Type B pancreatic cell (in vitro differentiated cells): ENCODE data around the gene PRKAA1. TPM values are rescaled to one million over a fixed set of nuclear protein-coding genes. Genes with fewer than 3 reads are reported as not detected.

Experiments
- DNase-seq: peaks from one replicate; pipeline ENCODE4 v3.0.0; 2021; ENCODE audit warnings: mixed read lengths; ENCODE audit not compliant: unreplicated experiment; ENCODE audit errors: extremely low spot score
- H3K27ac Mint-ChIP-seq: 2 replicates; pipeline ENCODE4 v1.8.0; 2021; ENCODE audit warnings: mild to moderate bottlenecking, mixed read lengths
- H3K27me3 Mint-ChIP-seq: 2 replicates; pipeline ENCODE4 v1.8.0; 2021; ENCODE audit warnings: mixed read lengths
- H3K36me3 Mint-ChIP-seq: 2 replicates; pipeline ENCODE4 v1.8.0; 2021; ENCODE audit warnings: mixed read lengths
- H3K4me1 Mint-ChIP-seq: one replicate; pipeline ENCODE4 v1.8.0; 2021; ENCODE audit warnings: mixed read lengths; ENCODE audit not compliant: unreplicated experiment
- H3K4me3 Mint-ChIP-seq: 2 replicates; pipeline ENCODE4 v1.8.0; 2021; ENCODE audit warnings: mild to moderate bottlenecking, mixed read lengths
- H3K9me3 Mint-ChIP-seq: 2 replicates; pipeline ENCODE4 v1.8.0; 2021; ENCODE audit warnings: mixed read lengths
- CTCF ChIP-seq: fragments of 200-600 bp; sonication (generic); conservative IDR thresholded peaks from 2 replicates; pipeline ENCODE4 v1.5.0; 2021; ENCODE audit warnings: antibody characterized with exemption, mild to moderate bottlenecking
- total RNA-seq: library from RNA; stranded (reverse); gene quantifications from 2 replicates; pipeline ENCODE4 v1.2.1, GENCODE V29; 2021; ENCODE audit warnings: low replicate concordance

Gene PRKAA1
- total RNA-seq, 1 donor from 2014 or later = 58.6 TPM

GRCh38 chr5:40832345-40832744 lies 34.2 kb upstream of the PRKAA1 start:
- H3K36me3 Mint-ChIP-seq = peaks cover 67% of the 10 kb centered on the region
- TF ChIP-seq CTCF = no peak
- peak overlapping the region; percentile 99 for H3K27ac Mint-ChIP-seq
- peak overlapping the region; percentile 99 for H3K4me3 Mint-ChIP-seq
- DNase-seq = no peak
- no peaks in the 10 kb centered on the region for H3K9me3 Mint-ChIP-seq
- peaks cover 42% of the 10 kb centered on the region for H3K4me1 Mint-ChIP-seq
- no peaks in the 10 kb centered on the region for H3K27me3 Mint-ChIP-seq

GRCh38 chr5:40831346-40832210 lies 33.4 kb upstream of the PRKAA1 start:
- Mint-ChIP-seq H3K36me3 (peaks cover 71% of the 10 kb centered on the region), H3K4me1 (peaks cover 42% of the 10 kb centered on the region), H3K4me3 (peak overlapping the region; percentile 99), H3K27me3 (no peaks in the 10 kb centered on the region), H3K27ac (peak overlapping the region; percentile 99), H3K9me3 (no peaks in the 10 kb centered on the region)
- no peak for DNase-seq
- TF ChIP-seq CTCF = no peak

GRCh38 chr5:40829748-40830533 lies 31.8 kb upstream of the PRKAA1 start:
- Mint-ChIP-seq H3K9me3 (no peaks in the 10 kb centered on the region), H3K27ac (peak overlapping the region; percentile 71), H3K27me3 (no peaks in the 10 kb centered on the region), H3K4me1 (peaks cover 36% of the 10 kb centered on the region), H3K4me3 (no peak overlapping the region), H3K36me3 (peaks cover 71% of the 10 kb centered on the region)
- TF ChIP-seq CTCF = no peak
- DNase-seq = no peak

GRCh38 chr5:40828690-40829661 lies 30.8 kb upstream of the PRKAA1 start:
- TF ChIP-seq CTCF = no peak
- no peak for DNase-seq
- peak overlapping the region; percentile 23 for H3K4me3 Mint-ChIP-seq
- no peaks in the 10 kb centered on the region for H3K9me3 Mint-ChIP-seq
- H3K27ac Mint-ChIP-seq = peak overlapping the region; percentile 66
- peaks cover 64% of the 10 kb centered on the region for H3K36me3 Mint-ChIP-seq
- peaks cover 36% of the 10 kb centered on the region for H3K4me1 Mint-ChIP-seq
- no peaks in the 10 kb centered on the region for H3K27me3 Mint-ChIP-seq

GRCh38 chr5:40828021-40828631 lies 30.0 kb upstream of the PRKAA1 start:
- H3K4me1 Mint-ChIP-seq = peaks cover 27% of the 10 kb centered on the region
- H3K9me3 Mint-ChIP-seq = no peaks in the 10 kb centered on the region
- peaks cover 56% of the 10 kb centered on the region for H3K36me3 Mint-ChIP-seq
- H3K27me3 Mint-ChIP-seq = no peaks in the 10 kb centered on the region
- no peak overlapping the region for H3K4me3 Mint-ChIP-seq
- TF ChIP-seq CTCF = no peak
- H3K27ac Mint-ChIP-seq = no peak overlapping the region
- no peak for DNase-seq
